Osteoblast (primary cell): Measurements from ENCODE around the gene PID1. TPM values are rescaled to one million over a fixed set of nuclear protein-coding genes. Genes with fewer than 3 reads are reported as not detected.

Source experiments
- DNase-seq: peaks from one replicate; pipeline ENCODE4 v3.0.0; 2011; ENCODE audit warnings: low spot score, mixed read lengths; ENCODE audit not compliant: insufficient read length; ENCODE audit errors: missing footprints
- H2AFZ ChIP-seq: 2 replicates; pipeline ENCODE4 v1.6.0; 2011; ENCODE audit warnings: mild to moderate bottlenecking, low read length
- H3K27ac ChIP-seq: 2 replicates; pipeline ENCODE4 v1.5.1; 2011; ENCODE audit warnings: mild to moderate bottlenecking, low read depth, low read length, moderate library complexity
- H3K27me3 ChIP-seq: 2 replicates; pipeline ENCODE4 v1.6.0; 2012; ENCODE audit warnings: mild to moderate bottlenecking, control low read depth, inconsistent platforms, low read length, moderate library complexity; ENCODE audit not compliant: insufficient read depth
- H3K36me3 ChIP-seq: 2 replicates; pipeline ENCODE4 v1.5.1; 2011; ENCODE audit warnings: mild to moderate bottlenecking, low read length, control low read depth, moderate library complexity; ENCODE audit not compliant: insufficient read depth
- H3K4me1 ChIP-seq: 2 replicates; pipeline ENCODE4 v1.5.1; 2011; ENCODE audit warnings: mild to moderate bottlenecking, low read length, control low read depth, moderate library complexity; ENCODE audit not compliant: insufficient read depth
- H3K4me2 ChIP-seq: 2 replicates; pipeline ENCODE4 v1.6.0; 2011; ENCODE audit warnings: mild to moderate bottlenecking, low read length; ENCODE audit not compliant: insufficient read depth
- H3K4me3 ChIP-seq: fragments of 200-600 bp; sonication (generic); 3 replicates; pipeline ENCODE4 v1.5.1; 2012; ENCODE audit warnings: mild to moderate bottlenecking, low read length, inconsistent platforms; ENCODE audit not compliant: insufficient read depth
- H3K79me2 ChIP-seq: 2 replicates; pipeline ENCODE4 v1.6.0; 2012; ENCODE audit warnings: mild to moderate bottlenecking, low read length, control low read depth, inconsistent platforms; ENCODE audit not compliant: insufficient read depth
- H3K9me3 ChIP-seq: 2 replicates; pipeline ENCODE4 v1.5.1; 2011; ENCODE audit warnings: low read depth, low read length, control low read depth
- H4K20me1 ChIP-seq: 2 replicates; pipeline ENCODE4 v1.6.0; 2012; ENCODE audit warnings: mild to moderate bottlenecking, low read length, control low read depth; ENCODE audit not compliant: insufficient read depth
- total RNA-seq: library from RNA; depleted of rRNA; stranded (reverse); fragments of >200 nt; gene quantifications from 2 replicates; pipeline ENCODE4 v1.2.3, GENCODE V29; 2012
- TF ChIP-seq, protein P1 (sequence below): IDR thresholded peaks from 2 replicates; pipeline ENCODE4 v1.5.1; 2011; ENCODE audit warnings: mild to moderate bottlenecking, low read depth, low read length, moderate library complexity; ENCODE audit errors: extremely low read depth

The PID1 gene
- total RNA-seq, 1 donor, result 9.8 TPM

- Histone ChIP-seq H3K9me3 (no peaks in the 10 kb centered on the region), H2AFZ (no peak overlapping the region), H3K27ac (no peak overlapping the region), H3K79me2 (no peaks in the 10 kb centered on the region), H4K20me1 (no peaks in the 10 kb centered on the region), H3K36me3 (no peaks in the 10 kb centered on the region), H3K4me1 (no peaks in the 10 kb centered on the region), H3K27me3 (no peaks in the 10 kb centered on the region), H3K4me3 (no peak overlapping the region), H3K4me2 (no peak overlapping the region)
- no peak for DNase-seq
- TF ChIP-seq, protein P1, sequence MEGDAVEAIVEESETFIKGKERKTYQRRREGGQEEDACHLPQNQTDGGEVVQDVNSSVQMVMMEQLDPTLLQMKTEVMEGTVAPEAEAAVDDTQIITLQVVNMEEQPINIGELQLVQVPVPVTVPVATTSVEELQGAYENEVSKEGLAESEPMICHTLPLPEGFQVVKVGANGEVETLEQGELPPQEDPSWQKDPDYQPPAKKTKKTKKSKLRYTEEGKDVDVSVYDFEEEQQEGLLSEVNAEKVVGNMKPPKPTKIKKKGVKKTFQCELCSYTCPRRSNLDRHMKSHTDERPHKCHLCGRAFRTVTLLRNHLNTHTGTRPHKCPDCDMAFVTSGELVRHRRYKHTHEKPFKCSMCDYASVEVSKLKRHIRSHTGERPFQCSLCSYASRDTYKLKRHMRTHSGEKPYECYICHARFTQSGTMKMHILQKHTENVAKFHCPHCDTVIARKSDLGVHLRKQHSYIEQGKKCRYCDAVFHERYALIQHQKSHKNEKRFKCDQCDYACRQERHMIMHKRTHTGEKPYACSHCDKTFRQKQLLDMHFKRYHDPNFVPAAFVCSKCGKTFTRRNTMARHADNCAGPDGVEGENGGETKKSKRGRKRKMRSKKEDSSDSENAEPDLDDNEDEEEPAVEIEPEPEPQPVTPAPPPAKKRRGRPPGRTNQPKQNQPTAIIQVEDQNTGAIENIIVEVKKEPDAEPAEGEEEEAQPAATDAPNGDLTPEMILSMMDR, result no peak
Observed at GRCh38 chr2:229160180-229160579, 110.9 kb downstream of the PID1 start.

DNA sequence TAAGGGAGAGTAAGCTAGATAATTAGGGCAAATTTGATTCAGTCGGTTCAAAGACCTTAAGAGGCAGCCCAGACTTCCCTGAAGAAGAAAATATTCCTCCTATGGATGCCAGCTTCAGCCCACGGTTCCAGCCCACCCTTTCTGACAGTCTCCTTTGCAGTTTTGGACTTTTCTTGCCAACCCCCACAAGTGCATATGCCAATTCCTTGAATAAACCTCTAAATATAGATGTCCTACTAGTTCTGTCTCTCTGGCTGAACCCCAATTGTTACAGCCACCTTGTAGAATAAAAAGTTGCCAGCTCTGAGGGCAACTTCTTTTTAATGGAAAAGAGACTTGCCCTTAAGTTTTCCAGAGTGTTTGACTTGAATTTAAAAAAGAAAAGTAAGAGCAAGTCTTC lies 111.7 kb downstream of the PID1 start:
- Histone ChIP-seq H3K9me3 (no peaks in the 10 kb centered on the region), H4K20me1 (no peaks in the 10 kb centered on the region), H3K36me3 (no peaks in the 10 kb centered on the region), H3K4me1 (no peaks in the 10 kb centered on the region), H3K4me3 (no peak overlapping the region), H2AFZ (no peak overlapping the region), H3K79me2 (no peaks in the 10 kb centered on the region), H3K27ac (no peak overlapping the region), H3K4me2 (no peak overlapping the region), H3K27me3 (no peaks in the 10 kb centered on the region)
- DNase-seq, result no peak
- TF ChIP-seq, protein P1, result no peak

DNA sequence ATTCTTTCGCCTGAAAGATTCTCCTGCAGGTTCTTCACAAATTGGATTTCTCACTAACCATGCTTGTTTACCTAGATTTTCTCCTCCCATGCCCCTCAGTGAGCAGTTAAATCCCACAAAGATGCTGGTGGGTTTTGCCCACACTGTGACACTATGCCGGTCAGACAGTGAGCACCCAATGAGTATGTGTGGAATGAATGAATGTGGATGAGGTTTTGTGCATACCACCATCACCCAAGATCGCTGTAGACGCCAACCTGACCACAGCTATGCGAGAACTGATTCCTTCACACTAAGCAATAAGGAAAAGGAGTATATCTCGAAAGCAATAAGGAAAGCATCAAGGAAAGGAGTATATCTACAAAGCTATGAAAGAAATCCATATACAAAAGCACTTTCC lies 116.7 kb downstream of the PID1 start:
- Histone ChIP-seq H2AFZ (no peak overlapping the region), H3K4me1 (peaks cover 4% of the 10 kb centered on the region), H3K27me3 (no peaks in the 10 kb centered on the region), H3K9me3 (no peaks in the 10 kb centered on the region), H3K27ac (peak overlapping the region; percentile 31), H3K4me2 (peak overlapping the region; percentile 12), H3K79me2 (no peaks in the 10 kb centered on the region), H3K36me3 (no peaks in the 10 kb centered on the region), H4K20me1 (no peaks in the 10 kb centered on the region), H3K4me3 (no peak overlapping the region)
- TF ChIP-seq, protein P1, result no peak
- peak; percentile 35 for DNase-seq

- H4K20me1 ChIP-seq, result no peaks in the 10 kb centered on the region
- no peaks in the 10 kb centered on the region for H3K79me2 ChIP-seq
- H3K27me3 ChIP-seq, result no peaks in the 10 kb centered on the region
- no peaks in the 10 kb centered on the region for H3K36me3 ChIP-seq
- H2AFZ ChIP-seq, result no peak overlapping the region
- no peak overlapping the region for H3K4me3 ChIP-seq
- peaks cover 4% of the 10 kb centered on the region for H3K4me1 ChIP-seq
- peak overlapping the region; percentile 31 for H3K27ac ChIP-seq
- H3K9me3 ChIP-seq, result no peaks in the 10 kb centered on the region
- DNase-seq, result peak; percentile 56
- peak overlapping the region; percentile 12 for H3K4me2 ChIP-seq
- TF ChIP-seq, protein P1, result no peak
Observed at GRCh38 chr2:229153951-229154350, 117.1 kb downstream of the PID1 start.
